Measurements from ENCODE around the gene ASPG.

Gene ASPG

DNA sequence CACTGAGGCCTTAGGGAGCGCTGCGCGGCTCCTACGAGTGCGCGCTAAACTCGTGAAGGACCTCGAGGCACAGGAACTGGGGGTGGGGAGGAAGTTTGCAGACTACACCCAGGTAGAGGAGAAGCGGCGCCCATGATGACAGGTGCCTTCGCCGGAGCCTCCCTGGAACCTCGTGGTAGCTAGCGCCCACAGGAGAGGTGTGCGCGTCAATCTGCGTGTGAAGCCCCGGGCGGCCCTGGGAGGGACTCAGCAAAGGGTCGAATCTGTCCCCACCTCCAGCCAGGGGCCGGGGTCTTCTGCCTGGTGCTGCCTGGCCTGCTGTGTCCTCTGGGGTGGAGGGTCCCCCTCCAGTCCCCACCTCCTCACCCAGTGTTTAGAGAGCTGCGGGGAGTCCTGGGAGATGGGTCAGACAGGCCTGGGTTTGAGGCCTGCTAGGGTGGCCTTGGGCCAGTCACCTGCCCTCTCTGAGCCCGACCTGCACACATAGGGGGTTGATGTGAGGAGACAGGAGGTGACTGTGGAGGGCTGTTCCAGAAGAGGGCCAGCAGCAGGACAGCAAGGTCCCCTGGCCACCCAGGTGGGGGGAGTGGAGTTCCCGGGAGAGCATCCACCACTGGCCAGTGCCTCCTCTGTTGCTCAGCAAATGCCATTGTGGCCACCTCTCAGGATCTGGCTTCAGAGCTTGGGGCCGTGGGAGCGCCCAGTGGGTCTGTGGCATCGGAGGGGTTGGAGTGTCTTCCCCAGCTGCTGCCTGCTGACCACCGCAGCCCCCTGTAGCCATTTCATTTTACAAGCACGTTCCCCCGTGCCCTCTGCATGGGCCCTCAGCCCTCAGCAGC is 32.7 kb downstream of the ASPG start:
- DNase-seq: no peak

DNA sequence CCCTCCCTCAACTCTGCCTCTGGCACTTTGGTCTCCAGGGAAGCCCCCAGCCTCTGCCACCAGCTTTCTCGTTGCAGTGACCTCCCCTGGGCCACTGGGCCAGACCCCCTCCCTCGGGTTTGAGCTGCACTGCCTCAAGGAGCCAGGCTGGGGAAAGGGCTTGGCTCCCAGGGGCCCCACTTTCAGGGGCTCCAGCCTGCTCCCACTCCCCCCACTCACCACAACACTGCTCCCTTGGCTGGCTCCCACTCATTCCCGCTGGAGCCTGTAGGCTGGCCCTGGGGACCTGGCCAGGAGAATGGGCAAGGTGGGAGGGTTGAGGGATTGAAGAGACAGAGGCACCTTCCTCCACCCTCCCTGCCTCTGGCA is 33.6 kb downstream of the ASPG start:
- DNase-seq: no peak

DNA sequence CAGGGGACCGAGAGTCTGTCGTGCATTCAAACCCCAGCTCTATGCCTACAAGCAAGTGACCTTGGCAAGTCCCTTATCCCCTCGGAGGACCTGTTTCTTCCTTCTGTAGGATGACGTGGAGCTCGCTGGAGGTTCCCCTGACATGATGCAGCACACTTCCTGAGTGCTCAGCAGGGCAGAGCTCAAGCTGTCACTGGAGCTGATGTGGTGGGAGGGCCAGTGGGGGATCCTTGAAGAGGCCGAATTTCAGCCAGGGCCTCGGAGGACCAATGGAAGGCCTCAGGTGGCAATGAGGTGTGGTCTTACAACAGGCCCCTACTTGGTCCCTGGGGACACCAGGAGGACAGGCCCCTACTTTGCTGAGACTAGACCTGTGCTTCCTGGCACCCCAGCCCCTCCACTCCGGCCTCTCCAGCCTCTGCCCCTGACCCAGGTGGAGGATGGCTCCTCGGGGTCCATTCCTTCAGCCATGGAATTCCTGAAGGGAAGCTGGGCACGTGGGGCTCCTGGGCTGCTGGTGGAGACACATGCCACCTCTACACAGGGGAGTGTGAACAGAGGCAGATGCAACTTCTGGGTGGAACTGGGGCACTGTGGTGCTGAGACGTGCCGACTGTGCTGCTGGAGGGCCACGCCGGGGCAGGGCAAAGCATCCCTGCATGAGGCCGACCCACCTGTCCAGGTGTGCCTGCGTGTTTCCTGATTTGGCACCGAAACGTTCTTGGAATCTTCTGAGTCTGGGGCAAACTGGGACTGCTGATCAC is 34.2 kb downstream of the ASPG start:
- no peak for DNase-seq

DNA sequence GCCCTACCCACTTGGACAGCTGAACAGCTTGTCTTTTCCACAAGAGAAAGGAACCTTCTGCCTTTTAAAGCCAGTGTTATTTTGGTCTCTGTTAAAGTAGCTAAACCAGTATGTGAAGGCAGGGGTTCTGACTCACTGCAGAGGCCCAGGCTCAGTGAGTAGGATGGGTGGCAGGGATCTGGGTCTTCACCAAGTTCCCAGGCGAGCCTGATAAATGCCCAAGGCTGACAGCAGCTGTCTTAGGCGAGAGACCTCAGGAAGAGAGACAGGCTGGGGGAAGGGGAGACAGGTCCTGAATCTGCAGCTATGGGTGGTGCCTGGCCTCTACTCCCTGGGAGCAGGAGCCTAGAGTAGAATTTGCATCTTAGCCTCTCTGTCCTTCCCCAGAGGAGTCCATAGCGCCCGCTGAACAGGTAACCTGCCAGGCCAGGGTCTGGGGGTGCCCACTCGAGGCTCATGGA is 34.8 kb downstream of the ASPG start:
- no peak for DNase-seq

DNA sequence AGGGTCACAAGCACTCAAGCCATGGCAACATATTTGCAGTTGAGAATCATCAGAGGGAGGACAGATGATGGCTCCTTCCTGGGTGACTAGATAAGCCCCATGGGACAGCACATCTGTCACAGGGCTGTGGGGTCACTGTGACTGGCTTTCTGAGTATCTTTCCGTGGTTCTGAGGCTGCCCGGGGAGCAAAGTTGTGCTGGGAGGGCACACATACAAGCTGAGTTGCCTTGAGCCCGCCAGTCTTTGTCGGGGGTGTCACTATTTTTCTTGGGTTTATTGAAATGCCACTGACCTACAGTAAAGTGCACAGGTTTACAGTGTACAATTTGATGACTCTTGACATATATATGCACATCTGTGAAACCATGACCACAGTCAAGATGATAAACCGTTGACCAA is 35.6 kb downstream of the ASPG start:
- no peak for DNase-seq

DNA sequence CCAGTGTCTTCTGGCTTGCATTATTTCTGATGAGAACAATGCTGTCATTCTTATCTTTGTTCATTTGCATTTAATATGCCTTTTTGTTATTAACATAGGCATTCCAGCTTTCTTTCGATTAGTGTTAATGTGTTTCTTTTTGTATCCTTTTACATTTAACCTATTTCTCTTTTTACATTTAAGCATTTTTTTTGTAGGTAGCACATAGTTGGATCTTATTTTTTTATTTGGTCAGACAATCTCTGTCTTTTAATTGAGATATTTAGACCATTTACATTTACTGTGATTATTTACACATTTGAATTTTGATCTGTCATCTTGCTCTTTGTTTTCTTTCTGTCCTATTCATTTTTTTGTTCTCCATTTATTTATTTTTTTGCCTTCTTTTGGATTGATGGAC is 38.4 kb downstream of the ASPG start:
- no peak for DNase-seq

DNA sequence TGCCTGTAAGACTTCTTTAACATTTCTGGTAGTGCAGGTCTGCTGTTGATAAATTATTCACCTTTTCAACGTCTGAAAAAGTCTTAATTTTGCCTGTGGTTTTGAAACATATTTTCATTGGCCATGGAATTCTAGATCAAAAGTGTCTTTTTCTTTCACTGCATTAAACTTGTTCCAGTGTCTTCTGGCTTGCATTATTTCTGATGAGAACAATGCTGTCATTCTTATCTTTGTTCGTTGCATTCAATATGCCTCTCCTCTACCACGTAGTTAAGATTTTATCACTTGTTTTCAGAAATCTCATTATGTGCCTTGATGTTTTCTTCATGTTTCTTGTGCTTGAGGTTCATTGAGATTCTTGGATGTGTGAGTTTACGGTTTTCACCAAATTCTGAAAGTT is 39.5 kb downstream of the ASPG start:
- no peak for DNase-seq

DNA sequence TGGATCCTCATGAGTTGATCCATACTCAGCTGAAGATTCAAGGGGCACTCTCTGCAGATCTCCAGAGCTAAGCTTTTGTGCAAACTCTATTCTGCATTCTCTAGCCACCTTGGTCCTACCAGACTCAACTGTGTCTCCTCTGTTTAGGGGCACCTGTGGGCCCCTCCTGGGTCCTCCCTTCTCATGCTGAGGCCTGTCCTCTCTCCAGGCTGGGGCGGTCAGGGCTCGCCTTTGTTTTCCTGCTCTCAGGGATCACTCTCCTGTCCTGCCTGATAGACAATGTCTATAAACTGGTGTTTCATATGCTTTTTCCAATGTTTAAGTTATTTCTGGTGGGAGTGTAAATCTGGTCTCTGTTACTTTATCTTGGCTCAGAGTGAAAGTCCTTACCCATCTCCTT is 41.3 kb downstream of the ASPG start:
- DNase-seq: no peak

DNA sequence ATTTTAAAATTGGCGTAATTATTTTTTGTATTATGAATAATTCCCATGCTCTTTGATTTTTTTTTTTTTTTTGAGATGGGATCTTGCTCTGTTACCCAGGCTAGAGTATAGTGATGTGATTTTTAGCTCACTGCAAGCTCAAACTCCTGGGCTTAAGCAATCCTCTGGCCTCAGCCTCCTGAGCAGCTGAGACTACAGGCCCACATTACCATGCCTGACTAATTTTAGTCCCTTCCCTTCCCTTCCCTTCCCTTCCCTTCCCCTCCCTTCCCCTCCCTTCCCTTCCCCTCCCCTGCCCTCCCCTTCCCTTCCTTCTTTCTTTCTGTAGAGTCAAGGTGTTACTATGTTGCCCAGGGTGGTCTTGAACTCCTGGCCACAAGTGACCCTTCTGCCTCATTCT is 43.5 kb downstream of the ASPG start:
- no peak for DNase-seq

DNA sequence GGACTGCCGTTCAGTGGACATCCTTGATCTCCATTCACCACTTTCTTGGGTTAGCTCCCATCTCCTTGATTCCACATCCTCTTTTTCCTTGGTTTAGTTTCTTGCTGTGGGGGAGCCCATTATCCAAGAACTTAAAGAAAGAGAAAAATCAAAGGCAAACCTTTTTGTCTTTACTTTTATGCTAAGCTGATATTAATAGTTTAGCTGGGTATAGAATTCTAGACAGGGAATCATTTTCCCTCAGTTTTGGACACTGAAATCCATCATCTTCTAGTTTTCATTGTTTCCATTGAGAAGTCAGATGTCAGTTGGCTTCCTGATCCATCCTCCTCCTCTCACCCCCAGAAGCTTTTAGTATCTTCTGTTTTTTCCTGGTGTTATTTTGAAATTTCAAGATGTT is 44.1 kb downstream of the ASPG start:
- DNase-seq: no peak

DNA sequence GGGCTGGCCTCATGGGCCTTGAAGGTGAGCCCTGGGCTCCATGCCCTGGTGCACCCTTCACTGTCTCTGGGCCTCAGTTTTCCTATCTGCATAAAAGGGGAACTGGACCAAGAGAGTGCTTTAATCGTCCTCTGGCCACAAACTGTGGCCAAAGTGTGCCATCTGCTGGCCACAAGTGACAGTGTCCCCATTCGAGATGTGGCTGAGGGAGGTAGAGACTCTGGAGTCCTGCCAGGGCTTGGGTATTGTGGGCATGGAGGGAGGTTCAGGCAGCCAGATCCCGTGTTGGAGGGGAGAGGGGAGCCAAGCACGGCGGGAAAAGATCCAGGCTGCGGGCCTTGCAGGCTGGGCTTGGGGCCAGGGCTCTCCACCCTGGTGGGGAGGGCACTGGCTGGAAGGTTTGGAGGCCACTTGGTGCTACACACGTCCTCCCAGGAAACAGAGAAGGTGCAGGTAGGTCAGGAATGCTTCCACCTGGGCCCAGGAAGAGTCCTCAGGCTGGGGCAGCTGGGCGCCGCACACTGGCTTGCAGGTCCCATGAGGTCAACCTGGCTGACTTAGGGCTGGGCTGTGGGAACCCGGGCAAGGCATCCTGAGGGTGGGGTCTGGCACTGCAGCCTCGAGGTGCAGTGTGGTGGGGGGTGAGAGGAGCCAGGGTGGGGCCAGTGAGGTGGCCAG is 45.6 kb downstream of the ASPG start:
- peak; percentile 44 for DNase-seq

DNA sequence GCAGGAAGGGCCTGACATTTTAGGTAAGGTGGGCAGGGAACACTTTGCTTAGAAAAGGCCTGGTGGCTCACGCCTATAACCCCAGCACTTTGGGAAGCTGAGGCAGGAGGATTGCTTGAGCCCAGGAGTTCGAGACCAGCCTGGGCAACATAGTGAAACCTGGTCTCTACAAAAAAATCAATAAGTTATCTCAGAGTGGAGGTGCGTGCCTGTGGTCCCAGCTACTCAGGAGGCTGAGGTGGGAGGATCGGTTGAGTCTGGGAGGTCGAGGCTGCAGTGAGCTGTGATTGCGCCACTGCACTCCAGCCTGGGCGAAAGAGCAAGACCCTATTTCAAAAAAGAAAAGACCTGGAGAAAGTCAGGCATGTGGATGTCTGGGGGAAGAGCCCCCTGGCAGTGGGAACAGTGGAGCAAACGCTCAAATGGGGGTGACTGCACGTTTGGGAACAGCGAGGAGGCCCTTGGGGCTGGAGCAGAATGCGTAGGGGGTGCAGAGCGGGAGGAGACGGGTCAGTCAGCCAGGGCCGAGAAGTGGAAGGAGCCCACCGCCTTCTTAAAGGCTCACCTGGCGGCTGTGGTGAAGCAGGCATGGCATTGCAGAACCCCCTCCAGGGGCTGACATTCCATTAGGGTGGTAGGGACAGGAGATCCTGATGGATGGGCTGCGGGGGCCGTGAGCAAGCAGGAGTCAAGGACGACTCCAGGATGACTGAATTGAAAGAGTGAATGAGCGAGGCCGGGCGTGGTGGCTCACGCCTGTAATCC is 46.6 kb downstream of the ASPG start:
- no peak for DNase-seq

DNA sequence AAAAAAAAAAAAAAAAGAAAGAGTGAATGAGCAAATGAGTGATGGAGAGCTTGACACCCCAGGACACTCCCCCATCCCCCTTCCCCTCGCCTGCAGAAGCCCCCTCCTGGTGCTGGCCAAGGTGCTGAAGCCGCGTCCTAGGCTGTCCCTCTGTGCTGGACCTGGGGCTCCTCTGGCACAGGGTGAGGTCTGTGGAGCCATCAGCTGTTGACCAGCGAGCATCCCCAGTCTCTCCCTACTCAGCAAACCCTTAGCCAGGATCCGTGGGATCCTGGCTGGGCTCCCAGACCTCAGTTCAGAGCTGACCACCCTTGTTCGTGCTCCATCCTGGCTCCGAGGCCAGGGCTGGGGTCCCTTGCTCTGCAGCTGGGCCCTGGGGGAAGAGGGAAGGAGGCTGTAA is 47.5 kb downstream of the ASPG start:
- DNase-seq: no peak

DNA sequence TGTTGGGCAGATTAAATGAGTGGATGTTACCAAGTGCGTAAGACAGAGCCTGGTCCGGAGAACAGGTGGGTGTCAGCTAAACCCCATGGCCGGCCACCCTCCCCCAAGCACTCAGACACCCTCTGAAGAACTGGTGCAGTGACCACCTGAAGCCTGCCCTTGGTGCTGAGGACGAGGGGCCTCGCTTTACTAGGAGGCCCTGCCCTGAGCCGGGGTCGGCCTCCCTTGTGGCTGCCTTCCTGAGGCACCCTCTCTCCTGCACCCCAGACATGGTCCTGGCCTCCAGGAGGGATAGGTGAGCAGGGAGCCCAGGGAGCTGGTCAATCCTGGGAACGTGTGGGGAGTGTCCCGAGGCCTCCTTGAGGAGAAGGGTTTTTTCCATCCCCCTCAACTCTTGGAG is 48.0 kb downstream of the ASPG start:
- no peak for DNase-seq

DNA sequence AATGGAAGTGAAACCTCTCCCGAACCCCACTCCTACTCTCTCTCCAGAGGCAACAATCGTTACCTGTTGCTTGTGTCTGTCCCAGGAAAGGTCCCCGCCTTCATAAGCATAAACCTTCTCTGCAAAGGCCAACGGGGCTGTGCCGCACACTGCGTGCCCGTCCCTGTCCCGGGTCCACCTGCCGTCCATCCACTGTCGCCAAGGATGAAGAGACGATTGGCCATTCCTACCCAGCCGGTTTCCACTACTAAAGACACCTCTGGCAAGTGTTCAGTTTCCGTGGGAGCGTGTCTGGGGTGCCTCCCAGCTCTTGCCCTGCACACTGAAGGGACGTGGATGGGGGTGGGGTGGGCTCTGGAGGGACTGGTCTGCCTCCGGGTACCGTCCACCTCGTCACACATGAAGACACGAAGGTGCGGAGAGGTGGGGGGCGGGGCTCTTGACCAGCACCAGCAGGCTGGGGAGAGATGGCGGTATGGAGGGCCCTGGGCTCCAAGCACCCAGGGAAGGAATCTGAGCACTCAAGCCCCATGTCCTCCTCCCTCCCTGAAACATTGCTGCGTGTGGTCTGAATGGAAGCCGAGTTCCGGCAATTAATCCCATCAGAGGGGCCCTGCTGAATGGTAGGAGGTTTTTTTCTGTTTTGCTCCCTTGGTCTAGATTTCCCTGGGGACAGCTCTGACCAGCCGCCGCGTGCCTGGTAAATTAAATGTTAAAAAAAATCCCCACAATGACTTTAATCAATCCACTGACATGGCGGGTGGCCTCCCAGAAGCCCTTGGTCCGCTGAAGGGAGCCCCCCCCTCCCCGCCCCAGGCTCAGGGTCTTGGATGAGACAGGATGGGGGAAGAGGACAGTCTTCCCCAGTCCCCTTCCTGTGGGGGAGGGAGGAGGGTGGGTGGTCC is 48.8 kb downstream of the ASPG start:
- no peak for DNase-seq

DNA sequence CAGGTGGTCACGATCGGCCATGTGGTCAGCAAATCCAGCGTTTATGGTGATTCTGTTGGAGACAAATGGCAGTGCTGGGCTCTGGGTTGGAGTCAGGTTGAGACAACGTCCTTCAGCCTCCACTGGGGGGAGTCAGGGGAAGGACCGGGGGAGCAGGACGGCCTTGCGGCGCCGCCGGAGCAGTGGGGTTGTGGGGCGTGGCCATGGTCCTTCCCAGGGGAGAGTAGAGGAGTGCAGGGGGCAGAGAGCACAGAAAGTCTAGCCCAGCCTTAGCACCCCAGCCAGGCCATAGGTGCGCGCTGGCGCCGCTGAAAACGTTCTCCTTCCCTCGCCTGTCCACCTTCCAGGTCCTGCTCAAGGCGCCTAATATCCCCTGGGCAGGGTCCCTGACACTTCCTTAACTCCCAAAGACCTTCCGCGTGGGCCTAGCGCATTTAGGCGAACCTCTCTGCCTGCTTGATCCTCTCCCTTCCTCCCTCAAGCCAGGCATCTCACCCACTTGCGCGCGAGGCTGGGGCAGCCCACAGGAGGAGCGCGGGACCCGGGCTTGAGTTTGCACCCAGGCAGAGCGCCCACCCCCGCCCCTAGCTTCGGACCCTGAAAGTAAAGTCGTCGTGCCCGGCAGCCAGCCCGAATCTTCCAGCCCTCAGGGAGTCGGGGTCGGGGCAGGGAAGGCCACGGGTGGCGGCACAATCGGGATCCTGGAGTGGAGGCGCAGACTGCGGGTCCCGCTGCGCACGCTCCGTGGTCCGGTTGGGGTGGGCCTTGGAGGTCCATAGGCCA is 49.8 kb downstream of the ASPG start:
- DNase-seq: peak; percentile 55

DNA sequence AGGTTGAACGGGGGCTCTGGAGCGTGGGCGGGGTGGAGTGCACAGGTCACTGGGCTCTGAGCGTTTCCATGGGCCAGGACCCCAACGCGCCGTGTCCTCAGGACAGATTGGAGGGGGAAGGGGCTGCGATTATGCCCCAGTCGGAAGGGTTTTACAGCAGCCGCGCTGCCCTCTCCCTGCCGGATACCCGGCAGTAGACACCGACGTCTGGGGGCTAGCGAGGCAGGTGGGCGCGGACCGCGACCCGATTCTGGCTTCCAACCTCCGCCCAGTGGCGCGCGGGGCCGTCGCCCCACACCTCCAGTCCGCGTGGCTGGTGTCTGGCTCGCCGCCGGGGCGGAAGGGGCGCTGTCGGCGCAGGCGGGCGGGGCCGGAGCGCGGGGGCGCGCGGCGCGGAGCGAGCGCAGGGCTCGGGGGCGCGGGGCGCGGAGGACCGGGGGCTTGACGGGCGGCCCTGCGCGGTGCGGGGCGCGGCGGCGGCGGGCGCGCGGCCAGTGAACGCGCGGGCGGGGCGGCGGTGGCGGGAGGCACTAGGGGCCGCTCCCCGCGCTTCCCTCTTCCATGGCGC is 50.5 kb downstream of the ASPG start:
- no peak for DNase-seq

DNA sequence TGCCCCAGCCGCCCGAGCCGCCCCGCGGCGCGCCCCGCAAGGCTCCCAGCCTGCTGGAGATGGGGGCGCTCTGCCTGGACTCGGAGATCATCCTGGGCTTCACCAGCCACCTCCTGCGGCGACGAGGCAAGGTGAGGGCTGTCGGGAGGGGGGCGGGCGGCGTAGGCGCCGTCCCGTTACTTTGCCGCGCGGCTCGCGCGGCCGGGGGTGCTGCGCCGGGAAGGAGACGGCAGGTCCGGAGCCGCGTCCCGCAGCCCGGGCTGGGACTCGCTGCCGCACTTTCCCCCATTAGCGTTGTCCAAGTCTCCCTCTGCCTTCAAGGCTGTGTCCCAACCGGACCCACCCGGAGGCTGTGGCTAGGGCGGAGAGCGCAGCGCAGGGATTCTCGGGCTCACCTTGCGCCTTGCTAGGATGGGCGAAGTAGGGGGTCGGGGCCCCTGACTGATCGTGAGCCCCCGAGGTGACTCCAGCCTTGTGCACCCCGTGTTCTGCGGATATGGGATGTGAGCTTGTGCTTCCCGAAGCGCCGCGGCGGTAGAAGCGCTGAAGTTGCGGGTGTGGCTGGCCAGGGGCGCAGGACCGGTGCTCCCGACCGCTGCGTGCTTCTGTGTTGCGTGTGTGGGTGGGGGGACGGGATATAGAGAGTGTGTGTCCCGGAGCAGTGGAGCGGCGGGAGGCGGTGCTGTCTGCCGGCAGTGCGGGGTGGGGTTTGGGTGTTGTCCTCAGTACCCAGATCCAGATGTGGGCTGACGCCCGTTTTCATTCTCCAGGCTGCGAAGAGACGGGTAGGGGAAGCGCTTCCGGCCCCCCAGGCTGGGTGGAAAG is 51.2 kb downstream of the ASPG start:
- DNase-seq: no peak

DNA sequence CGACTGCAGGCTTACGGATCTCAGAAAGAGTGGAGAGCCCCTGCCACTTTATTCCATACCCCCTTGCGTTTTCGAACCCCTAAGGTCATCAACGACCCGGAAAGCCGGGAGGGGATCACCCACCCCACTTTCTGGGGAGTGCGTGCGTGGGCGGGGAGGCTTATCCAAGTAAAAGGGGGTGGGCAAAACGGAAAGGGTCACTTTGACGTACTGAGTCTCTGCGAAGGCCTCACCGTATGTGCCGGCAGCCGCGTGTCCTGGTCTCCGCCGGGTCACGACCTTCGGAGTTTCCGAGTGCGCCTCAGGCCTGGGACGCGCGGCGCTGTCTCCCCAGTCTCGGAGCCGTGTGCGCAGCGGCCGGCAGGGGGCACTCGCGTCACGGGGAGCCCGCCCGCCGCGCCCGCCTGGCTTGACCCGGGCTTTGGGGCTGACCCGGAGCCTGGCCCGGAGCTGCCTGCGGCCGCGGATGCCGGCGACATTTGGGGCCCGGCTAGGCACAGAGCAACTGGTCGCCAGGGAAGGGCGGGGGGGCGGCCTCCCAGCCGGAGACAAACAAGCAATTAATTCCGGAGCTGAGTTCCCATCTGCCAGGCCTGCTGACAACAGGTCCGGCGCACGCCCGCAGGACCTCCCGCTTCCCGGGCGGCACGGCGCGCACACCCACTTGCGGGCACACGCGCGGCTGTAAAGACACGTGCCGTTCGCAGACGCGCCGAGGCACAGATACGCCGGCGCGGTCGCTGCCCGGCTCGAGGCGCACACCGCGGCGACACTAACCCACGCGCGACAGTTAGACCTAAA is 52.0 kb downstream of the ASPG start:
- peak; percentile 85 for DNase-seq
